B cell (primary cell): Measurements from ENCODE around the gene SEPTIN14. TPM values are rescaled to one million over a fixed set of nuclear protein-coding genes. Genes with fewer than 3 reads are reported as not detected.
"Not testable (repeated sequence)": the region's sequence is repeated elsewhere in the genome, so short reads cannot be mapped to it uniquely, and the experiment has no call there.

Experiments
- ATAC-seq: fragments of 200-7000 bp; cut with Tn5 transposase; one replicate; pipeline ENCODE4 v1.10.0; 2021; ENCODE audit warnings: low read depth, mild to moderate bottlenecking, moderate number of reproducible peaks, moderate library complexity
- CTCF ChIA-PET: fragments of 350-600 bp; sonication (Branson Sonifier 250); formaldehyde crosslinking; loops from one replicate; lab custom pipeline; 2021; ENCODE audit warnings: antibody characterized with exemption, inconsistent platforms; lab: Charles Lee
- POLR2A ChIA-PET: fragments of 350-600 bp; sonication (Branson Sonifier 250); formaldehyde crosslinking; loops from one replicate; lab custom pipeline; 2021; ENCODE audit warnings: antibody characterized with exemption; lab: Charles Lee
- DNase-seq: peaks from one replicate; pipeline ENCODE4 v3.0.0; 2013
- H2AFZ ChIP-seq: 2 replicates; pipeline ENCODE4 v1.6.1; 2012; ENCODE audit warnings: mild to moderate bottlenecking, low read depth, low read length; ENCODE audit not compliant: insufficient read depth, poor library complexity, severe bottlenecking
- H3K27ac ChIP-seq, 2 donors: 1 replicate in 1 of 2; 2 replicates in 1 of 2; pipeline ENCODE4 v1.5.1; 2012 to 2013; ENCODE audit warnings: low read length in 2 of 2, mild to moderate bottlenecking in 2 of 2, moderate library complexity in 1 of 2
- H3K27me3 ChIP-seq, 4 experiments: fragments of 200-600 bp in 1 of 4; sonication (generic) in 1 of 4; replicated peaks in 1 of 4; 1 replicate in 2 of 4; 2 replicates in 2 of 4; pipeline versions ENCODE4 v1.6.1 to v1.7.0; 2013 to 2016; ENCODE audit warnings: low read length in 3 of 4, mild to moderate bottlenecking in 2 of 4, mixed read lengths in 1 of 4, moderate library complexity in 1 of 4; ENCODE audit not compliant: insufficient read depth in 4 of 4, control insufficient read depth in 3 of 4; ENCODE audit errors: control extremely low read depth in 1 of 4
- H3K36me3 ChIP-seq, 2 experiments: replicated peaks in 1 of 2; 1 replicate in 1 of 2; 2 replicates in 1 of 2; pipeline versions ENCODE4 v1.6.1 to v1.7.1; 2013; ENCODE audit warnings: low read length in 1 of 2; ENCODE audit not compliant: insufficient read depth in 2 of 2, control insufficient read depth in 1 of 2; ENCODE audit errors: control extremely low read depth in 1 of 2, extremely low read depth in 1 of 2
- H3K4me1 ChIP-seq, 2 donors: fragments of 200-600 bp in 1 of 2; sonication (generic) in 1 of 2; 1 replicate in 1 of 2; 2 replicates in 1 of 2; pipeline versions ENCODE4 v1.5.1 to v1.6.1; 2013 to 2017; ENCODE audit warnings: low read length in 2 of 2; ENCODE audit not compliant: control insufficient read depth in 2 of 2, insufficient read depth in 2 of 2
- H3K4me2 ChIP-seq: replicated peaks from 2 replicates; pipeline ENCODE3; 2012; ENCODE audit warnings: mild to moderate bottlenecking, low read depth, low read length; ENCODE audit not compliant: poor library complexity, severe bottlenecking
- H3K4me3 ChIP-seq, 5 experiments: fragments of 200-600 bp in 1 of 5; sonication (generic) in 1 of 5; 1 replicate in 3 of 5; 2 replicates in 2 of 5; pipeline versions ENCODE4 v1.5.1 to v1.7.0; 2011 to 2016; ENCODE audit warnings: low read length in 4 of 5, mild to moderate bottlenecking in 4 of 5, low read depth in 2 of 5, control low read depth in 1 of 5, moderate library complexity in 1 of 5; ENCODE audit not compliant: insufficient read depth in 1 of 5; ENCODE audit errors: control extremely low read depth in 1 of 5, extremely low read depth in 1 of 5
- H3K79me2 ChIP-seq: fragments of 200-600 bp; sonication (generic); one replicate; pipeline ENCODE4 v1.6.0; 2016; ENCODE audit warnings: low read length; ENCODE audit not compliant: control insufficient read depth, insufficient read depth
- H3K9ac ChIP-seq: fragments of 200-600 bp; sonication (generic); 2 replicates; pipeline ENCODE4 v1.6.1; 2017; ENCODE audit warnings: mild to moderate bottlenecking, low read length, moderate library complexity
- H3K9me3 ChIP-seq, 3 donors: one replicate each; pipeline versions ENCODE4 v1.6.1 to v1.7.1; 2013; ENCODE audit warnings: low read length in 2 of 3; ENCODE audit not compliant: control insufficient read depth in 2 of 3, insufficient read depth in 1 of 3; ENCODE audit errors: control extremely low read depth in 1 of 3
- H4K20me1 ChIP-seq: 2 replicates; pipeline ENCODE4 v1.6.0; 2012; ENCODE audit warnings: mild to moderate bottlenecking, low read length; ENCODE audit not compliant: insufficient read depth, control insufficient read depth, poor library complexity, severe bottlenecking
- H3K27ac Mint-ChIP-seq: one replicate; pipeline ENCODE4 v1.8.0; 2021; ENCODE audit warnings: mixed read lengths
- H3K27me3 Mint-ChIP-seq: one replicate; pipeline ENCODE4 v1.8.0; 2021; ENCODE audit warnings: mixed read lengths
- H3K4me1 Mint-ChIP-seq: one replicate; pipeline ENCODE4 v1.8.0; 2021; ENCODE audit warnings: mixed read lengths
- H3K4me3 Mint-ChIP-seq: one replicate; pipeline ENCODE4 v1.8.0; 2021; ENCODE audit warnings: mixed read lengths
- H3K9me3 Mint-ChIP-seq: one replicate; pipeline ENCODE4 v1.8.0; 2022; ENCODE audit warnings: mixed read lengths; ENCODE audit not compliant: insufficient read depth
- EZH2 ChIP-seq: IDR thresholded peaks from 2 replicates; pipeline ENCODE4 v1.6.1; 2012; ENCODE audit warnings: borderline replicate concordance, low read depth, mild to moderate bottlenecking, moderate library complexity, low read length; ENCODE audit not compliant: insufficient read depth, poor library complexity, severe bottlenecking
- WGBS: methylation state at CpG from one replicate; pipeline ENCODE4 v1.1.5; 2013; ENCODE audit warnings: missing lambda C conversion rate; ENCODE audit not compliant: insufficient coverage; 5-methylcytosine and 5-hydroxymethylcytosine counted together
- intact Hi-C: fragments of 100-400 bp; cut with micrococcal nuclease; formaldehyde crosslinking; loops from one replicate; pipeline ENCODE4 v1.10.0; 2022
- polyA plus RNA-seq: library from polyadenylated mRNA; depleted of rRNA; stranded (reverse); fragments of >200 nt; gene quantifications from 2 replicates; pipeline ENCODE4 v1.2.3, GENCODE V29; 2012
- total RNA-seq, 2 donors: library from RNA; stranded (reverse); fragments of 120-200 nt in 1 of 2; gene quantifications; 1 replicate in 1 of 2; 2 replicates in 1 of 2; pipeline versions ENCODE4 v1.2.3 to v1.2.4, GENCODE V29; 2013 to 2022
- TF ChIP-seq, protein P1 (sequence below): fragments of 200-600 bp; IDR thresholded peaks from one replicate; pipeline ENCODE4 v1.8.0; 2022; ENCODE audit warnings: antibody characterized with exemption, mild to moderate bottlenecking

SEPTIN14 gene
- total and polyA plus RNA-seq, 2 donors (not counting 1 experiment from before 2014, with no cell fraction given), result not detected

DNA sequence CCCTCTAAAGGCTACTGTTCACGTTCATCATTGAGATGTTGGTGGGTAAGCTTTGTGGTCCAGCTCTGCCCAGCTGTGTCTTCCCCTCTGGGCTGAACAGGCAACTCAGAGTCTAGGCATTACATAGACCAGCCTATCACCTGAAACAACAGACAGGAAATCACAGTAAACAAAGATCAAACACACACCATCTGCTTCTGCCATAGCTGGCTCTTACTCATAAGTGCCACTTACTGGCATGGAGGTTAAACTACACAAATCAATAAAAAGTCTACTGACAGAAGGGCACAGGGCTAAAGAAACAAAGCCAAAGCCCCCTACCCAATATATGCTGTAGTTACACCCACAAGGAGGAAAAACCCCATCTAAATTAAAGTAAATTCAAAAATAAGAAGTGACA lies 35.0 kb downstream of the SEPTIN14 start:
- H3K27me3 Mint-ChIP-seq, result no peaks in the 10 kb centered on the region
- Histone ChIP-seq H3K4me2 (no peak overlapping the region), H3K36me3 (no peaks in the 10 kb centered on the region), H3K79me2 (no peaks in the 10 kb centered on the region), H2AFZ (no peak overlapping the region), H3K9ac (no peak overlapping the region), H3K27ac (no peak overlapping the region), H3K9me3 (peaks cover 0 to 48% (median 21%) of the 10 kb centered on the region in 3 donors), H3K4me1 (no peaks in the 10 kb centered on the region), H3K27me3 (no peaks in the 10 kb centered on the region), H4K20me1 (no peaks in the 10 kb centered on the region), H3K4me3 (no peak overlapping the region)
- intact Hi-C loops, result no loop called here
- DNase-seq (no peak), ATAC-seq (no peak)
- H3K9me3 Mint-ChIP-seq, result peaks cover 15% of the 10 kb centered on the region
- H3K27ac Mint-ChIP-seq, result no peak overlapping the region
- WGBS, result no CpG with 5 or more reads among the region's 1 CpG
- no peak overlapping the region for H3K4me3 Mint-ChIP-seq
- TF ChIP-seq EZH2, result no peak
- TF ChIP-seq, protein P1, sequence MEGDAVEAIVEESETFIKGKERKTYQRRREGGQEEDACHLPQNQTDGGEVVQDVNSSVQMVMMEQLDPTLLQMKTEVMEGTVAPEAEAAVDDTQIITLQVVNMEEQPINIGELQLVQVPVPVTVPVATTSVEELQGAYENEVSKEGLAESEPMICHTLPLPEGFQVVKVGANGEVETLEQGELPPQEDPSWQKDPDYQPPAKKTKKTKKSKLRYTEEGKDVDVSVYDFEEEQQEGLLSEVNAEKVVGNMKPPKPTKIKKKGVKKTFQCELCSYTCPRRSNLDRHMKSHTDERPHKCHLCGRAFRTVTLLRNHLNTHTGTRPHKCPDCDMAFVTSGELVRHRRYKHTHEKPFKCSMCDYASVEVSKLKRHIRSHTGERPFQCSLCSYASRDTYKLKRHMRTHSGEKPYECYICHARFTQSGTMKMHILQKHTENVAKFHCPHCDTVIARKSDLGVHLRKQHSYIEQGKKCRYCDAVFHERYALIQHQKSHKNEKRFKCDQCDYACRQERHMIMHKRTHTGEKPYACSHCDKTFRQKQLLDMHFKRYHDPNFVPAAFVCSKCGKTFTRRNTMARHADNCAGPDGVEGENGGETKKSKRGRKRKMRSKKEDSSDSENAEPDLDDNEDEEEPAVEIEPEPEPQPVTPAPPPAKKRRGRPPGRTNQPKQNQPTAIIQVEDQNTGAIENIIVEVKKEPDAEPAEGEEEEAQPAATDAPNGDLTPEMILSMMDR, result no peak
- no peaks in the 10 kb centered on the region for H3K4me1 Mint-ChIP-seq
- CTCF ChIA-PET, result no interaction called here
- POLR2A ChIA-PET, result no interaction called here

DNA sequence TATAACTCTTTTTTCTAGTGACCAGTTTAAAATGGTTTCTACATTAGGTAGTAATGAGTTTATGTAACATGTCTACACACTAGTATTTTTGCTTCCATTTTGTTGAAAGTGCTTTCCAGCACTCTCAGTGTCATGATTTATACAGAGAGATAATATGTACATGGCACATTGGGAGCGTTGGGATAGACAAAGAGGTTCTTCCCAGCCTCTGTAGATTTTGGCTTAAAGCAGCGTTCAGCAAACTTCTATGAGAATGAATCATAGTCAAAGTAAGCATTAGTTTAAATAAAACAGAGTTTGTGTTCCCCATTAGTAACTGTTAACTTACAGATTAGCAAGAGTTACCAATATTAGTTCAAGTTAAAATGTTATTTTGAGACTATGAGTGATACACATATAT lies 43.9 kb downstream of the SEPTIN14 start:
- no peaks in the 10 kb centered on the region for H3K36me3 ChIP-seq
- no peak overlapping the region for H2AFZ ChIP-seq
- H3K9ac ChIP-seq, result no peak overlapping the region
- ChIA-PET CTCF (no interaction called here), POLR2A (no interaction called here)
- 100% methylated on average over 1 of the region's 2 CpGs for WGBS
- H3K27me3 Mint-ChIP-seq, result peaks cover 3% of the 10 kb centered on the region
- H3K27me3 ChIP-seq, result no peaks in the 10 kb centered on the region
- H3K4me3 ChIP-seq, result no peak overlapping the region
- no peak for DNase-seq
- no peaks in the 10 kb centered on the region for H3K4me1 Mint-ChIP-seq
- no peak for ATAC-seq
- intact Hi-C loops, result no loop called here
- H3K27ac Mint-ChIP-seq, result no peak overlapping the region
- peaks cover 0 to 14% (median 6%) of the 10 kb centered on the region in 3 donors for H3K9me3 ChIP-seq
- H3K4me3 Mint-ChIP-seq, result no peak overlapping the region
- no peaks in the 10 kb centered on the region for H3K79me2 ChIP-seq
- H4K20me1 ChIP-seq, result no peaks in the 10 kb centered on the region
- peaks cover 8% of the 10 kb centered on the region for H3K9me3 Mint-ChIP-seq
- H3K4me1 ChIP-seq, result no peaks in the 10 kb centered on the region
- H3K27ac ChIP-seq, result no peak overlapping the region
- no peak for TF ChIP-seq EZH2
- TF ChIP-seq, protein P1, result no peak
- H3K4me2 ChIP-seq, result no peak overlapping the region

DNA sequence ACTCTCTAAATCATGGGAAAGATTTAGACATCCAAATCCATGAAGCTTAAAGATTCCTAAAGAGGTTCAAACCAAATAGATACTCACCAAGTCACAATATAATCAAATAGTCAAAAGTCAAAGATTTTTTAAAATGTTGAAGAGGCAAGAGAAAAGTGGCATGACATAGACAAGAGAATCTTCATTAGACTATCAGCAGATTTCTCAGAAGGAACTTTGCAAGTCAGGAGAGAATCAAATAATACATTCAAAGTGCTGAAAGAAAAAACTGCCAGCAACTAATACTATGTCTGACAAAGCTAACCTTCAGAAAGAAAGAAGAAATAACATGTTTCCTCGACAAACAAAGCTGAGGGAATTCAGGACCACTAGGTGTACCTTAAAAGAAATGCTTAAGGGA lies 65.3 kb downstream of the SEPTIN14 start:
- H3K27me3 Mint-ChIP-seq, intact Hi-C loops, DNase-seq, H3K4me2 ChIP-seq, POLR2A ChIA-PET, H2AFZ ChIP-seq, H3K4me1 Mint-ChIP-seq, CTCF ChIA-PET, H3K9ac ChIP-seq, H3K27ac ChIP-seq, ATAC-seq, H3K4me3 Mint-ChIP-seq, H3K27me3 ChIP-seq, H3K4me3 ChIP-seq, H4K20me1 ChIP-seq, H3K27ac Mint-ChIP-seq, H3K79me2 ChIP-seq, H3K36me3 ChIP-seq, H3K9me3 Mint-ChIP-seq, H3K4me1 ChIP-seq: not testable (repeated sequence)
- H3K9me3 ChIP-seq, result peaks cover 0 to 43% (median 9%) of the 10 kb centered on the region in 3 donors
- 50% methylated on average over 1 of the region's 1 CpG for WGBS
